GM12878 (cell line): ENCODE measurements around the gene EFCC1. TPM values are rescaled to one million over a fixed set of nuclear protein-coding genes. Genes with fewer than 3 reads are reported as not detected.

ENCODE experiments used
- ATAC-seq: fragments of 200-7000 bp; cut with Tn5 transposase; 3 replicates; pipeline ENCODE4 v1.9.1; 2020; ENCODE audit warnings: mild to moderate bottlenecking, moderate library complexity
- BruUV-seq: library from RNA; stranded (reverse); fragments of 400-500 nt; replicated peaks from 2 replicates; lab custom pipeline; 2021; lab: Mats Ljungman, UMichigan
- CTCF ChIA-PET: fragments of 300-600 bp; sonication (Branson Sonifier 250); formaldehyde crosslinking; extraction: SDS; loops from one replicate; lab custom pipeline; 2021; ENCODE audit warnings: inconsistent platforms; lab: Yijun Ruan, JAX
- POLR2A ChIA-PET: fragments of 350-600 bp; formaldehyde crosslinking; extraction: SDS; loops from one replicate; lab custom pipeline; 2021; ENCODE audit warnings: inconsistent platforms; lab: Charles Lee
- RAD21 ChIA-PET: fragments of 300-600 bp; sonication (Branson Sonifier 250); formaldehyde crosslinking; loops from one replicate; lab custom pipeline; 2023; ENCODE audit warnings: antibody characterized with exemption; ENCODE audit not compliant: unreplicated experiment; lab: Charles Lee
- SMC1A ChIA-PET: fragments of 300-600 bp; sonication (Branson Sonifier 250); formaldehyde crosslinking; loops from one replicate; lab custom pipeline; 2023; ENCODE audit not compliant: unreplicated experiment, uncharacterized antibody; lab: Charles Lee
- DNase-seq: peaks from one replicate; pipeline ENCODE4 v3.0.0-alpha.2; 2011; ENCODE audit warnings: low read depth, low spot score
- FAIRE-seq: peaks from 3 replicates; lab custom pipeline; 2011; peaks lifted over from hg19 to GRCh38; lab: Jason Lieb, UNC
- H2AFZ ChIP-seq: 2 replicates; pipeline ENCODE4 v1.6.0; 2011; ENCODE audit warnings: low read depth, low read length, control low read depth; ENCODE audit not compliant: control insufficient read depth
- H3K27ac ChIP-seq: 2 replicates; pipeline ENCODE4 v1.5.1; 2011; ENCODE audit warnings: control low read depth; ENCODE audit not compliant: control insufficient read depth, insufficient read depth
- H3K27me3 ChIP-seq, 2 experiments: replicated peaks in 1 of 2; 2 replicates each; pipeline versions ENCODE4 v1.6.0 to v1.6.1; 2011; ENCODE audit warnings: low read length in 1 of 2; ENCODE audit not compliant: control insufficient read depth in 2 of 2, insufficient read depth in 2 of 2
- H3K36me3 ChIP-seq, 2 experiments: 2 replicates each; pipeline ENCODE4 v1.5.1; 2011; ENCODE audit warnings: low read length in 1 of 2; ENCODE audit not compliant: control insufficient read depth in 2 of 2, insufficient read depth in 2 of 2
- H3K4me1 ChIP-seq: 2 replicates; pipeline ENCODE4 v1.6.1; 2011; ENCODE audit warnings: mild to moderate bottlenecking, low read length, moderate library complexity, mixed read lengths; ENCODE audit not compliant: control insufficient read depth, insufficient read depth
- H3K4me2 ChIP-seq: 2 replicates; pipeline ENCODE4 v1.6.0; 2011; ENCODE audit warnings: control low read depth; ENCODE audit not compliant: control insufficient read depth, insufficient read depth
- H3K4me3 ChIP-seq: fragments of 200-600 bp; sonication (generic); 2 replicates; pipeline ENCODE4 v1.5.1; 2016
- H3K79me2 ChIP-seq: 2 replicates; pipeline ENCODE4 v1.6.0; 2011; ENCODE audit warnings: low read length; ENCODE audit not compliant: control insufficient read depth, insufficient read depth
- H3K9ac ChIP-seq: 2 replicates; pipeline ENCODE4 v1.8.0; 2011; ENCODE audit warnings: low read length, control low read depth, mixed read lengths; ENCODE audit not compliant: control insufficient read depth, insufficient read depth
- H3K9me3 ChIP-seq: replicated peaks from 3 replicates; pipeline ENCODE4 v1.5.1; 2011; ENCODE audit warnings: mild to moderate bottlenecking, low read length; ENCODE audit not compliant: control insufficient read depth, insufficient read depth
- H4K20me1 ChIP-seq: 2 replicates; pipeline ENCODE4 v1.6.0; 2011; ENCODE audit not compliant: control insufficient read depth, insufficient read depth
- HDAC6 ChIP-seq: fragments of 200-600 bp; sonication (generic); IDR thresholded peaks from one replicate; pipeline ENCODE4 v1.8.0; 2017; ENCODE audit warnings: antibody characterized with exemption; ENCODE audit not compliant: unreplicated experiment
- NR2C2 ChIP-seq: IDR thresholded peaks from 2 replicates; pipeline ENCODE4 v1.6.1; 2011; ENCODE audit warnings: borderline replicate concordance, low read depth; ENCODE audit not compliant: control insufficient read depth, insufficient read length
- SUZ12 ChIP-seq: fragments of 200-600 bp; sonication (generic); IDR thresholded peaks from one replicate; pipeline ENCODE4 v1.6.1; 2018; ENCODE audit warnings: antibody characterized with exemption, mild to moderate bottlenecking; ENCODE audit not compliant: unreplicated experiment
- WGBS: methylation state at CpG from one replicate; pipeline ENCODE4 v1.1.6; 2016; ENCODE audit warnings: low lambda C conversion rate; ENCODE audit not compliant: insufficient replicate concordance, insufficient coverage; ENCODE audit errors: missing lambda C conversion rate; 5-methylcytosine and 5-hydroxymethylcytosine counted together
- in situ Hi-C: fragments of 300-500 bp; cut with MboI; formaldehyde crosslinking; loops from 9 replicates; pipeline ENCODE4 v1.14.3; 2018; ENCODE audit warnings: mixed read lengths
- intact Hi-C: fragments of 100-400 bp; cut with micrococcal nuclease; formaldehyde crosslinking; loops from one replicate; pipeline ENCODE4 v1.14.2; 2022; ENCODE audit not compliant: unreplicated experiment
- polyA plus RNA-seq, 11 experiments: library from polyadenylated mRNA; depleted of rRNA in 4 of 11; unstranded in 6 of 11; stranded (reverse) in 5 of 11; fragments of >200 nt; fragmentation: Nextera tagmentation in 4 of 11; fragmentation: Illumina TruSeq in 1 of 11; extraction: Ambion mirVana in 4 of 11; extraction: Trizol in 1 of 11; gene quantifications; 1 replicate in 1 of 11; 2 replicates in 10 of 11; pipeline versions ENCODE4 v1.2.1 to v1.2.3, GENCODE V29; 2011 to 2016; ENCODE audit warnings: inconsistent platforms in 2 of 11, missing spikeins in 2 of 11, low read depth in 1 of 11
- total RNA-seq, 4 experiments: library from RNA; depleted of rRNA in 3 of 4; stranded (reverse); fragments of >200 nt in 3 of 4; fragmentation: Illumina TruSeq in 1 of 4; extraction: Trizol in 1 of 4; gene quantifications; 2 replicates each; pipeline versions ENCODE4 v1.2.1 to v1.2.3, GENCODE V29; 2013 to 2021
- TF ChIP-seq, protein P1 (sequence below): IDR thresholded peaks from 2 replicates; pipeline ENCODE4 v1.6.1; 2011; ENCODE audit warnings: borderline replicate concordance, low read depth, mild to moderate bottlenecking, moderate library complexity, mixed read lengths, low read length; ENCODE audit not compliant: insufficient read depth; ENCODE audit errors: extremely low read length

EFCC1 gene
- total and polyA plus RNA-seq, 10 of the 15 experiments (the other 5 are each of a cell fraction or from before 2014, with no cell fraction given) = not detected

DNA sequence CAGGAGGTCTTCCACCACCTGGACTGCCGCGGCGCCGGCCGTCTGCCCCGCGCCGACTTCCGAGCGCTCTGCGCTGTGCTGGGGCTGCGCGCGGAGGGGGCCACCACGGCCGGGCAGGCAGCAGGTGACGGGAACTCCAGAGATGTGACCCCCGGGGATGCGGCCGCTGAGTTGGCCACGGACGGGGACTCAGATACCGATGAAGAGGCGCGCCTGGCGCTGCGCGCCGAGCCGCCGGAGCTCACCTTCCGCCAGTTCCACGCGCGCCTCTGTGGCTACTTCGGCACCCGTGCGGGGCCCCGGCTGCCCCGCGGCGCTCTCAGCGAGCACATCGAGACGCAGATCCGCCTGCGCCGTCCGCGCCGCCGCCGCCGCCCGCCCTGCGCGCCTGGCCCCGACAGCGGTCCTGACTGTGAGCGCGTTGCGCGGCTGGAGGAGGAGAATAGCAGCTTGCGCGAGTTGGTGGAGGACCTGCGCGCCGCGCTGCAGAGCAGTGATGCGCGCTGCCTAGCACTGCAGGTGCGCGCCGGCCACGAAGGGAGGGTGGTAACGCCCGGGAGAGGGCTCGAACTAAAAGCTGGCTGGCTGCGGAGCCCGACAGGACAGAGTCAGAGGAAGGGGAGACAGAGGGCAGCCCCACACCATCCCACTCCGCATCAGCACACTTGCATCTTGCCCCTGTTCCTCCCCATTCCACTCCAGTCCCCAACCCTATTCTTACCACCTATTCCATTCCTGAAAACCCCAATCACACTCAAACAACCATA, 885 bp downstream of the EFCC1 start:
- CTCF ChIA-PET = no interaction called here
- WGBS = 6% methylated on average over 77 of the region's 81 CpGs
- FAIRE-seq (no peak), ATAC-seq (peak; percentile 28; the same call in 2 of the 3 replicates), DNase-seq (no peak)
- SMC1A ChIA-PET = no interaction called here
- H3K27me3 ChIP-seq = peaks cover 7 to 16% of the 10 kb centered on the region in 2 experiments
- in situ Hi-C loops (no loop called here), intact Hi-C loops (no loop called here)
- H2AFZ ChIP-seq = no peak overlapping the region
- no peaks in the 10 kb centered on the region for H3K79me2 ChIP-seq
- no peak overlapping the region for H3K27ac ChIP-seq
- H3K4me2 ChIP-seq = no peak overlapping the region
- no peak overlapping the region for H3K9ac ChIP-seq
- H3K36me3 ChIP-seq = no peaks in the 10 kb centered on the region
- no peak overlapping the region for H3K4me3 ChIP-seq
- no TSS peak for BruUV-seq
- H4K20me1 ChIP-seq = no peaks in the 10 kb centered on the region
- TF ChIP-seq, protein P1, sequence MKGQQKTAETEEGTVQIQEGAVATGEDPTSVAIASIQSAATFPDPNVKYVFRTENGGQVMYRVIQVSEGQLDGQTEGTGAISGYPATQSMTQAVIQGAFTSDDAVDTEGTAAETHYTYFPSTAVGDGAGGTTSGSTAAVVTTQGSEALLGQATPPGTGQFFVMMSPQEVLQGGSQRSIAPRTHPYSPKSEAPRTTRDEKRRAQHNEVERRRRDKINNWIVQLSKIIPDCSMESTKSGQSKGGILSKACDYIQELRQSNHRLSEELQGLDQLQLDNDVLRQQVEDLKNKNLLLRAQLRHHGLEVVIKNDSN = no peak
- TF ChIP-seq SUZ12 = peak; percentile 77
- TF ChIP-seq NR2C2 = no peak
- TF ChIP-seq HDAC6 = peak; percentile 92
- RAD21 ChIA-PET = no interaction called here
- no peaks in the 10 kb centered on the region; the same call in 2 of the 3 replicates for H3K9me3 ChIP-seq
- POLR2A ChIA-PET = no interaction called here
- H3K4me1 ChIP-seq = no peaks in the 10 kb centered on the region
